IMR-90 (cell line): ENCODE measurements around the gene HDAC9. TPM values are rescaled to one million over a fixed set of nuclear protein-coding genes. Genes with fewer than 3 reads are reported as not detected.

Experiments used
- ATAC-seq: fragments of 200-7000 bp; cut with Tn5 transposase; 2 replicates; pipeline ENCODE4 v1.9.1; 2020; ENCODE audit warnings: low read depth, mild to moderate bottlenecking, moderate library complexity
- BruUV-seq: library from RNA; stranded (reverse); fragments of 400-500 nt; replicated peaks from 2 replicates; lab custom pipeline; 2021; lab: Mats Ljungman, UMichigan
- CTCF ChIA-PET: fragments of 300-600 bp; formaldehyde crosslinking; extraction: SDS; loops from one replicate; lab custom pipeline; 2021; ENCODE audit warnings: antibody characterized with exemption; lab: Yijun Ruan, JAX
- POLR2A ChIA-PET: fragments of 300-600 bp; sonication (Branson Sonifier 250); formaldehyde crosslinking; loops from one replicate; lab custom pipeline; 2022; ENCODE audit warnings: antibody characterized with exemption; ENCODE audit not compliant: unreplicated experiment; lab: Charles Lee
- DNase-seq: peaks from one replicate; pipeline ENCODE4 v3.0.0; 2013
- H2AFZ ChIP-seq: replicated peaks from 2 replicates; pipeline ENCODE3; 2013; ENCODE audit warnings: low read length, mild to moderate bottlenecking; ENCODE audit not compliant: poor library complexity
- H2AK5ac ChIP-seq: 2 replicates; pipeline ENCODE4 v1.6.1; 2013; ENCODE audit warnings: low read depth, low read length, inconsistent platforms
- H2AK9ac ChIP-seq: replicated peaks from 2 replicates; pipeline ENCODE3; 2013; ENCODE audit warnings: mild to moderate bottlenecking, low read depth, low read length, moderate library complexity; ENCODE audit not compliant: poor library complexity
- H2BK120ac ChIP-seq: 2 replicates; pipeline ENCODE4 v1.6.1; 2013; ENCODE audit warnings: low read depth, low read length, inconsistent platforms
- H2BK15ac ChIP-seq: 3 replicates; pipeline ENCODE4 v1.6.1; 2013; ENCODE audit warnings: low read depth, low read length, inconsistent platforms
- H2BK20ac ChIP-seq: 2 replicates; pipeline ENCODE4 v1.6.1; 2013; ENCODE audit warnings: low read depth, mild to moderate bottlenecking, inconsistent platforms, low read length, moderate library complexity
- H2BK5ac ChIP-seq: 2 replicates; pipeline ENCODE4 v1.6.1; 2013; ENCODE audit warnings: mild to moderate bottlenecking, low read depth, low read length, inconsistent platforms; ENCODE audit not compliant: poor library complexity, severe bottlenecking
- H3K14ac ChIP-seq: replicated peaks from 2 replicates; pipeline ENCODE4 v1.6.1; 2013; ENCODE audit warnings: low read depth, low read length, inconsistent platforms
- H3K18ac ChIP-seq: 2 replicates; pipeline ENCODE4 v1.6.1; 2013; ENCODE audit warnings: low read depth, low read length, control low read depth
- H3K23ac ChIP-seq: 2 replicates; pipeline ENCODE4 v1.6.1; 2013; ENCODE audit warnings: low read depth, low read length, inconsistent platforms
- H3K27ac ChIP-seq: 2 replicates; pipeline ENCODE4 v1.5.1; 2013; ENCODE audit warnings: mild to moderate bottlenecking, control low read depth, low read length; ENCODE audit not compliant: insufficient read depth
- H3K27me3 ChIP-seq: 2 replicates; pipeline ENCODE4 v1.6.1; 2013; ENCODE audit warnings: low read length; ENCODE audit not compliant: control insufficient read depth, insufficient read depth
- H3K36me3 ChIP-seq: 2 replicates; pipeline ENCODE4 v1.6.1; 2013; ENCODE audit warnings: low read length, mixed read lengths; ENCODE audit not compliant: control insufficient read depth, insufficient read depth
- H3K4ac ChIP-seq: 2 replicates; pipeline ENCODE4 v1.6.1; 2013; ENCODE audit warnings: low read depth, low read length, inconsistent platforms
- H3K4me1 ChIP-seq: 2 replicates; pipeline ENCODE4 v1.6.1; 2013; ENCODE audit warnings: low read length, mixed read lengths; ENCODE audit not compliant: control insufficient read depth, insufficient read depth
- H3K4me2 ChIP-seq: 2 replicates; pipeline ENCODE4 v1.6.1; 2013; ENCODE audit warnings: low read depth, mild to moderate bottlenecking, control low read depth, low read length, moderate library complexity
- H3K4me3 ChIP-seq: 2 replicates; pipeline ENCODE4 v1.5.1; 2013; ENCODE audit warnings: low read depth, mild to moderate bottlenecking, control low read depth, low read length, moderate library complexity; ENCODE audit not compliant: insufficient read depth
- H3K56ac ChIP-seq: 2 replicates; pipeline ENCODE4 v1.6.1; 2013; ENCODE audit warnings: low read length, inconsistent platforms; ENCODE audit not compliant: insufficient read depth; ENCODE audit errors: extremely low read depth
- H3K79me1 ChIP-seq, 2 experiments: 2 replicates each; pipeline ENCODE4 v1.6.1; 2013; ENCODE audit warnings: low read length in 2 of 2, inconsistent platforms in 1 of 2, low read depth in 1 of 2
- H3K9ac ChIP-seq: 2 replicates; pipeline ENCODE4 v1.6.1; 2013; ENCODE audit warnings: low read depth, low read length, control low read depth
- H3K9me1 ChIP-seq: 2 replicates; pipeline ENCODE4 v1.6.1; 2013; ENCODE audit warnings: low read length, inconsistent platforms; ENCODE audit not compliant: insufficient read depth
- H3K9me3 ChIP-seq: 2 replicates; pipeline ENCODE4 v1.6.1; 2013; ENCODE audit warnings: low read length; ENCODE audit not compliant: control insufficient read depth, insufficient read depth
- H4K20me1 ChIP-seq: 2 replicates; pipeline ENCODE4 v1.6.1; 2013; ENCODE audit warnings: low read length, inconsistent platforms; ENCODE audit not compliant: insufficient read depth
- H4K5ac ChIP-seq: 2 replicates; pipeline ENCODE4 v1.6.1; 2013; ENCODE audit warnings: mild to moderate bottlenecking, low read depth, low read length, control low read depth
- H4K8ac ChIP-seq, 2 experiments: 2 replicates each; pipeline ENCODE4 v1.6.1; 2013; ENCODE audit warnings: low read depth in 2 of 2, low read length in 2 of 2, control low read depth in 1 of 2, inconsistent platforms in 1 of 2
- H4K91ac ChIP-seq: 2 replicates; pipeline ENCODE4 v1.6.1; 2013; ENCODE audit warnings: low read depth, low read length, inconsistent platforms; ENCODE audit not compliant: insufficient read depth
- BHLHE40 ChIP-seq: fragments of 150-350 bp; IDR thresholded peaks from 2 replicates; pipeline ENCODE4 v1.6.1; 2016; ENCODE audit warnings: mild to moderate bottlenecking, low read depth, low read length
- CEBPB ChIP-seq: IDR thresholded peaks from 2 replicates; pipeline ENCODE4 v1.6.1; 2012; ENCODE audit warnings: low read depth, low read length, improper control_type of control experiment
- CHD1 ChIP-seq: IDR thresholded peaks from 2 replicates; pipeline ENCODE4 v1.6.1; 2012; ENCODE audit warnings: low read depth, low read length, improper control_type of control experiment
- CTCF ChIP-seq: conservative IDR thresholded peaks from 2 replicates; pipeline ENCODE4 v1.5.1; 2012; ENCODE audit warnings: mild to moderate bottlenecking, low read depth, low read length, improper control_type of control experiment
- ELK1 ChIP-seq: fragments of 150-350 bp; IDR thresholded peaks from 2 replicates; pipeline ENCODE4 v1.6.1; 2016; ENCODE audit warnings: low read depth, mild to moderate bottlenecking, low read length, moderate library complexity, borderline replicate concordance
- FOS ChIP-seq: fragments of 150-350 bp; IDR thresholded peaks from 2 replicates; pipeline ENCODE4 v1.6.1; 2016; ENCODE audit warnings: low read depth, low read length
- MAFK ChIP-seq: IDR thresholded peaks from 2 replicates; pipeline ENCODE4 v1.6.1; 2012; ENCODE audit warnings: low read depth, low read length, improper control_type of control experiment
- MAZ ChIP-seq: IDR thresholded peaks from 2 replicates; pipeline ENCODE4 v1.6.1; 2012; ENCODE audit warnings: low read depth, mild to moderate bottlenecking, low read length, improper control_type of control experiment, moderate library complexity, borderline replicate concordance
- MXI1 ChIP-seq: IDR thresholded peaks from 2 replicates; pipeline ENCODE4 v1.6.1; 2012; ENCODE audit warnings: low read depth, mild to moderate bottlenecking, low read length, moderate library complexity, borderline replicate concordance
- NFE2L2 ChIP-seq: fragments of 150-350 bp; IDR thresholded peaks from 2 replicates; pipeline ENCODE4 v1.6.1; 2016; ENCODE audit warnings: low read depth, mild to moderate bottlenecking, low read length
- POLR2A ChIP-seq: IDR thresholded peaks from 2 replicates; pipeline ENCODE4 v1.6.1; 2012; ENCODE audit warnings: mild to moderate bottlenecking, low read depth, low read length
- RAD21 ChIP-seq: IDR thresholded peaks from 2 replicates; pipeline ENCODE4 v1.6.1; 2012; ENCODE audit warnings: low read length, improper control_type of control experiment
- RCOR1 ChIP-seq: IDR thresholded peaks from 2 replicates; pipeline ENCODE4 v1.6.1; 2012; ENCODE audit warnings: mild to moderate bottlenecking, low read length, improper control_type of control experiment; ENCODE audit not compliant: insufficient replicate concordance
- RFX5 ChIP-seq: IDR thresholded peaks from 2 replicates; pipeline ENCODE4 v1.8.0; 2012; ENCODE audit warnings: low read depth, mild to moderate bottlenecking, low read length, moderate library complexity
- SMC3 ChIP-seq: fragments of 150-350 bp; IDR thresholded peaks from 2 replicates; pipeline ENCODE4 v1.6.1; 2016; ENCODE audit warnings: low read depth, mild to moderate bottlenecking, antibody characterized with exemption, low read length, moderate library complexity
- USF2 ChIP-seq: fragments of 150-350 bp; IDR thresholded peaks from 2 replicates; pipeline ENCODE4 v1.6.1; 2017; ENCODE audit warnings: mild to moderate bottlenecking, antibody characterized with exemption, low read length, low read depth
- dilution Hi-C: fragments of 300-500 bp; cut with HindIII; formaldehyde crosslinking; loops from one replicate; pipeline ENCODE4 v1.14.3; 2018; ENCODE audit warnings: low sequenced_read_pairs; ENCODE audit not compliant: unreplicated experiment
- in situ Hi-C: fragments of 300-500 bp; cut with MboI; formaldehyde crosslinking; loops from 3 replicates; pipeline ENCODE4 v1.14.3; 2019; ENCODE audit warnings: low sequenced_read_pairs, inconsistent platforms, mixed read lengths
- intact Hi-C: fragments of 100-400 bp; cut with micrococcal nuclease; formaldehyde crosslinking; loops from 2 replicates; pipeline ENCODE4 v1.10.0; 2022
- polyA plus RNA-seq, 3 experiments: library from polyadenylated mRNA; depleted of rRNA; stranded (reverse); fragments of >200 nt; gene quantifications; 2 replicates each; pipeline ENCODE4 v1.2.3, GENCODE V29; 2012; ENCODE audit warnings: low replicate concordance in 1 of 3
- total RNA-seq: library from RNA; depleted of rRNA; stranded (reverse); fragments of >200 nt; gene quantifications from 2 replicates; pipeline ENCODE4 v1.2.3, GENCODE V29; 2012

HDAC9 gene
- total and polyA plus RNA-seq, 2 of the 4 experiments (the other 2 are of a cell fraction) = 4.3 to 24.7 TPM

- CTCF ChIA-PET = no interaction called here
- intact Hi-C loops = no loop called here
Observed at GRCh38 chr7:18796216-18796615, 300.7 kb downstream of the HDAC9 start.

More at GRCh38 chr7:18796216-18796615, 300.7 kb downstream of the HDAC9 start:
- H2AK5ac ChIP-seq = no peak overlapping the region
- no peak overlapping the region for H2AK9ac ChIP-seq
- no peak for DNase-seq
- peaks cover 8% of the 10 kb centered on the region for H3K4me1 ChIP-seq
- H3K23ac ChIP-seq = no peak overlapping the region
- H3K9me1 ChIP-seq = peaks cover 3% of the 10 kb centered on the region; the same call in 1 of the 2 replicates
- no peak overlapping the region for H2BK15ac ChIP-seq
- TF ChIP-seq FOS = no peak
- no peak for TF ChIP-seq CEBPB
- no peak for TF ChIP-seq MXI1
- no peak for TF ChIP-seq USF2
- no peak for TF ChIP-seq CTCF
- no peak for TF ChIP-seq MAZ
- TF ChIP-seq ELK1 = no peak
- no peak for TF ChIP-seq RAD21
- TF ChIP-seq MAFK = no peak
- no peak for TF ChIP-seq BHLHE40
- no peak for TF ChIP-seq POLR2A
- no peak for TF ChIP-seq RFX5
- no peak for TF ChIP-seq NFE2L2
- no peak for TF ChIP-seq SMC3
- TF ChIP-seq RCOR1 = no peak
- TF ChIP-seq CHD1 = no peak
- in situ Hi-C loops = no loop called here
- no peak overlapping the region for H2BK120ac ChIP-seq
- no peaks in the 10 kb centered on the region for H3K27me3 ChIP-seq
- H3K4ac ChIP-seq = no peak overlapping the region
- H4K5ac ChIP-seq = no peak overlapping the region
- no peak overlapping the region for H3K14ac ChIP-seq
- no peak overlapping the region for H4K8ac ChIP-seq
- no peak overlapping the region for H4K91ac ChIP-seq
- no peak overlapping the region for H3K27ac ChIP-seq
- H2BK5ac ChIP-seq = no peak overlapping the region
- no TSS peak for BruUV-seq
- no peak overlapping the region for H2BK20ac ChIP-seq
- H3K18ac ChIP-seq = no peak overlapping the region
- H3K4me2 ChIP-seq = no peak overlapping the region
- POLR2A ChIA-PET = no interaction called here
- no peak overlapping the region for H3K4me3 ChIP-seq
- H3K9ac ChIP-seq = no peak overlapping the region
- dilution Hi-C loops = no loop called here
- no peaks in the 10 kb centered on the region for H3K9me3 ChIP-seq
- no peak overlapping the region for H3K56ac ChIP-seq
- no peaks in the 10 kb centered on the region for H3K79me1 ChIP-seq
- no peaks in the 10 kb centered on the region for H4K20me1 ChIP-seq
- no peak for ATAC-seq
- no peak overlapping the region for H2AFZ ChIP-seq
- H3K36me3 ChIP-seq = no peaks in the 10 kb centered on the region
